H4 (cell line): Measurements from ENCODE around the gene TRAPPC10. TPM values are rescaled to one million over a fixed set of nuclear protein-coding genes. Genes with fewer than 3 reads are reported as not detected.

ENCODE experiments used
- DNase-seq: peaks from one replicate; pipeline ENCODE4 v3.0.0-alpha.2; 2015; ENCODE audit warnings: low spot score
- total RNA-seq: library from RNA; depleted of rRNA; stranded (reverse); fragments of >200 nt; shearing (Covaris generic); gene quantifications from 2 replicates; pipeline ENCODE4 v1.2.3, GENCODE V29; 2014

Gene TRAPPC10
- total RNA-seq, 1 experiment from 2014 or later, result 15.0 TPM

- DNase-seq, result no peak
These were observed 7.0 kb upstream of the TRAPPC10 start for GRCh38 chr21:44005071-44005470.

GRCh38 chr21:44005593-44005992 is 6.5 kb upstream of the TRAPPC10 start:
- no peak for DNase-seq

- peak; percentile 39 for DNase-seq
These were observed 6.0 kb upstream of the TRAPPC10 start for GRCh38 chr21:44006017-44006619.

GRCh38 chr21:44006656-44007055 is 5.5 kb upstream of the TRAPPC10 start:
- DNase-seq, result no peak

GRCh38 chr21:44010429-44010828 is 1.7 kb upstream of the TRAPPC10 start:
- no peak for DNase-seq

- no peak for DNase-seq
These were observed 986 bp upstream of the TRAPPC10 start for GRCh38 chr21:44011123-44011522.

GRCh38 chr21:44012474-44013379 is 618 bp downstream of the TRAPPC10 start:
- DNase-seq, result no peak

GRCh38 chr21:44013380-44014088 is 1.4 kb downstream of the TRAPPC10 start:
- no peak for DNase-seq

GRCh38 chr21:44017601-44018000 is 5.5 kb downstream of the TRAPPC10 start:
- DNase-seq, result no peak

- DNase-seq, result no peak
These were observed 6.0 kb downstream of the TRAPPC10 start for GRCh38 chr21:44018127-44018526.

GRCh38 chr21:44018813-44019567 is 6.9 kb downstream of the TRAPPC10 start:
- DNase-seq, result no peak

GRCh38 chr21:44019568-44019958 is 7.5 kb downstream of the TRAPPC10 start:
- no peak for DNase-seq

GRCh38 chr21:44020551-44020950 is 8.4 kb downstream of the TRAPPC10 start:
- DNase-seq, result no peak

- DNase-seq, result no peak
These were observed 9.0 kb downstream of the TRAPPC10 start for GRCh38 chr21:44021064-44021463.

- DNase-seq, result no peak
These were observed 12.1 kb downstream of the TRAPPC10 start for GRCh38 chr21:44024257-44024656.

GRCh38 chr21:44024887-44025353 is 12.8 kb downstream of the TRAPPC10 start:
- peak; percentile 28 for DNase-seq

- no peak for DNase-seq
These were observed 15.6 kb downstream of the TRAPPC10 start for GRCh38 chr21:44027607-44028286.

GRCh38 chr21:44028287-44028659 is 16.2 kb downstream of the TRAPPC10 start:
- DNase-seq, result no peak

- DNase-seq, result no peak
These were observed 17.5 kb downstream of the TRAPPC10 start for GRCh38 chr21:44029460-44030087.

- DNase-seq, result no peak
These were observed 23.1 kb downstream of the TRAPPC10 start for GRCh38 chr21:44035244-44035643.

- DNase-seq, result no peak
These were observed 26.0 kb downstream of the TRAPPC10 start for GRCh38 chr21:44038063-44038462.
